Mesangial cell (primary cell): ENCODE measurements around the gene TRPV4. TPM values are rescaled to one million over a fixed set of nuclear protein-coding genes. Genes with fewer than 3 reads are reported as not detected.

ENCODE experiments used
- total RNA-seq: library from RNA; depleted of rRNA; stranded (reverse); fragments of >200 nt; gene quantifications from 2 replicates; pipeline ENCODE4 v1.2.3, GENCODE V29; 2015

The TRPV4 gene
- total RNA-seq: 1.8 and 4.1 TPM in 2 replicates

DNA sequence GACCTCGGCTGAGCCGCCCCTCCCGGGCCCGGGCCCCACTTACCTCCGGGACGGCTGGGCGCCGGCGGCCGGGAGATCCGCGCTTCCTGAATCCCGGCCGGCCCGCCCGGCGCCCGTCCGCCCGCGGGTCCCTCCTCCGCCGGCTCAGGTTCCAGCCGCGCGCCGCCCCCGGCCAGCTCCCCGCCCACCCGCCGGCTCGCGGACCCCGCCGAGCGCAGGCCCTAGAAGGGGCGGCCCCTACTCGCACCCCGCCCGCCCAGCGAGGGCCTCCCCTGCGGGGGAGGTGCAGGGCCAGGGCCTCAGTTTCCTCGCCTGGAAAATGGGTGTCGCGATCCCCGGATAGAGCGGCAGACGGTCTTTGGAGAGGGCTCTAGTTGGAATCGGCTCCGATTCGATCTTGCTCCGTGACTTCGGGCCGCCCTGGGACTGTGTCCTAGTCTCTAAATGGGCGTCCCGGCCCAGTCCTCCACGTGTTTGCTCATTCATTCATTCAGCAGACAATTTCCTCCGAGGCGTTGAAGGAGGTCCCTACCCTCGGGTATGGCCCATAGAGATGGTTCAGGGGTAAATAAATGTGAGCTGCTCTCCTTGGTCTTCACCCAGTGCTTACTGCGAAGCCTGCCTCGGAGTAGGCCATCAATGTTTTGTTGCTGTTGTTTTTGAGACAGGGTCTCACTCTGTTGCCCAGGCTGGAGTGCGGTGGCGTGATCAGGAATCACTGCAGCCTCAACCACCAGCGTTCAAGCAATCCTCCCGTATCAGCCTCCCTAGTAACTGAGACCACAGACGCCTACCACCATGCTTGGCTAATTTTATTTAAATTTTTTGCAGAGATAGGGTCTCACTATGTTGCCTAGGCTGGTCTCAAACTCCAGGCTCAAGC is at the start of gene TRPV4:
TSS of gene TRPV4 (minus strand) at position 92 of the 883 bp plus-strand sequence. CDS start 18,602 bp downstream, outside the sequence.

DNA sequence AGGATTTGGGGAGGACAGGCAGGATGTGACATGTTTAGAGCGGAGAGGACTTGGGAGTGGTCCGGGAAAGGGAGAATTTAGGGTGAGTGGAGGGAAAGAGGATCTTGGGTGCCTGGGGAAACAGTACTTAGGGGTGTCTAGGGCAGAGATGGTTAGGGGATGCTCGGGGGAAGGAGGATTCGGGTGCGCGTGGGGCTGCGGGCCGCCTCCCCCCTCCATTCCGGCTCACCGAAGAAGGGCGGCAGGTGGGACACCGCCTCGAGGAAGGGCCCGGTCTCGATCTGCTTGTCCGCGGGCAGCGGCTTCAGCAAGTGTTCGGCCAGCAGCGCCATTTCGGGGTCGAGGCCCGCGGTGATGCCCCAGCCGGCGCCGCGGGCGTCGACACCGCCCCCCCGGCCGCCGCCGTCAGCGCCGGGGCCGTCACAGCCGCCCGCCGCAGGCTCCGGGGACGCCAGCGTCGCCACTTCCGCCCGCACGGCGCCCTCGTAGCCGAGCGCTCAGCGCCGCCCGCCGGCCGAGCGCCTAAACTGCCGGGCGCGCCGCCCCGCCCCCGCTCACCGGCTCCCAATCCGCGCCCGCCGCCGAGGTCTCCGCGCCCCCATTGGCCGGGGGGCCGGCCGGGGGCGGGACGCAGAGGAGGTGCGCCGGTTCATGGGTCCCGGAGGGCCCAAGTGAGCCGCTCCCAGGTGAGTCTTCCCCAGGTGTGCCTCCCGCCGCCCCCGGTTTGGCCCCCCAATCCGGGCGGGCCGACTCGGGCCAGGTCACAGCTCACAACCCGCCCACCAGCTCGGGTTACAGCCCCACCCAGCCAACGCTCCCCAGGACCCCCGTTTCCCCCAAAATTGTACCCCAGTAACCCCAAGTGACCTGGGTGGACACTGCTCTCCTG is 47.1 kb upstream of the TRPV4 start, which contains the start of gene GLTP:
TSS of gene GLTP (minus strand) at position 499 of the 889 bp plus-strand sequence. CDS start at position 332, 167 bp downstream.

Other genes with a start within 250 kb of the TRPV4 start
- gene FAM222A, start 119.6 kb downstream of the TRPV4 start, total RNA-seq: 0.49 and 1.3 TPM in 2 replicates
- gene GLTP, start 47.1 kb upstream of the TRPV4 start, total RNA-seq: 22.7 and 29.3 TPM in 2 replicates
- gene TCHP, start 66.9 kb upstream of the TRPV4 start, total RNA-seq: 5.7 and 16.0 TPM in 2 replicates
- gene GIT2, start 163.0 kb upstream of the TRPV4 start, total RNA-seq: 24.0 and 24.8 TPM in 2 replicates
- 64.7 and 95.5 TPM in 2 replicates for gene ANKRD13A, start 166.0 kb upstream of the TRPV4 start, total RNA-seq
- 7.0 and 18.0 TPM in 2 replicates for gene C12orf76, start 215.1 kb upstream of the TRPV4 start, total RNA-seq